Measurements from ENCODE around the gene RABL3.

RABL3 gene

GRCh38 chr3:120659834-120660233 lies 82.5 kb downstream of the RABL3 start:
- no peaks in the 10 kb centered on the region for H3K79me2 ChIP-seq (ENCODE audit: low read length)
- H3K36me3 ChIP-seq (replicated peaks; ENCODE audit: low read depth, low read length) = no peaks in the 10 kb centered on the region
- H3K4me1 ChIP-seq (ENCODE audit: low read length) = no peaks in the 10 kb centered on the region
- no peak overlapping the region for H2AFZ ChIP-seq (ENCODE audit: low read depth, low read length)
- no peak overlapping the region for H3K9ac ChIP-seq (ENCODE audit: low read length)
- H4K20me1 ChIP-seq (ENCODE audit: insufficient read depth, low read length) = no peaks in the 10 kb centered on the region
- no peak overlapping the region for H3K4me3 ChIP-seq (ENCODE audit: low read length)
- no peak for TF ChIP-seq CTCF (IDR thresholded peaks at IDR 0.05; ENCODE audit: low read depth, low read length)
- no peak for TF ChIP-seq EZH2phosphoT487 (IDR thresholded peaks at IDR 0.05; ENCODE audit: low read depth)
- H3K9me3 ChIP-seq (ENCODE audit: insufficient read depth, low read length) = no peaks in the 10 kb centered on the region
- H3K4me2 ChIP-seq (ENCODE audit: low read length) = no peak overlapping the region
- H3K27ac ChIP-seq (ENCODE audit: low read length) = no peak overlapping the region
- H3K27me3 ChIP-seq (ENCODE audit: low read depth, low read length) = no peaks in the 10 kb centered on the region

- TF ChIP-seq EZH2phosphoT487 (IDR thresholded peaks at IDR 0.05; ENCODE audit: low read depth) = no peak
- TF ChIP-seq CTCF (IDR thresholded peaks at IDR 0.05; ENCODE audit: low read depth, low read length) = no peak
- Histone ChIP-seq H2AFZ (ENCODE audit: low read depth, low read length) (no peak overlapping the region), H3K79me2 (ENCODE audit: low read length) (no peaks in the 10 kb centered on the region), H3K4me1 (ENCODE audit: low read length) (no peaks in the 10 kb centered on the region), H3K27ac (ENCODE audit: low read length) (no peak overlapping the region), H3K4me2 (ENCODE audit: low read length) (no peak overlapping the region), H3K4me3 (ENCODE audit: low read length) (no peak overlapping the region), H3K9ac (ENCODE audit: low read length) (no peak overlapping the region), H3K9me3 (ENCODE audit: insufficient read depth, low read length) (no peaks in the 10 kb centered on the region), H3K27me3 (ENCODE audit: low read depth, low read length) (no peaks in the 10 kb centered on the region), H3K36me3 (replicated peaks; ENCODE audit: low read depth, low read length) (no peaks in the 10 kb centered on the region), H4K20me1 (ENCODE audit: insufficient read depth, low read length) (no peaks in the 10 kb centered on the region)
These were observed 83.0 kb downstream of the RABL3 start for GRCh38 chr3:120659285-120659684.

- Histone ChIP-seq H3K9ac (ENCODE audit: low read length) (no peak overlapping the region), H3K9me3 (ENCODE audit: insufficient read depth, low read length) (no peaks in the 10 kb centered on the region), H3K27ac (ENCODE audit: low read length) (no peak overlapping the region), H2AFZ (ENCODE audit: low read depth, low read length) (no peak overlapping the region), H3K27me3 (ENCODE audit: low read depth, low read length) (no peaks in the 10 kb centered on the region), H3K4me1 (ENCODE audit: low read length) (no peaks in the 10 kb centered on the region), H3K79me2 (ENCODE audit: low read length) (no peaks in the 10 kb centered on the region), H3K4me2 (ENCODE audit: low read length) (no peak overlapping the region), H4K20me1 (ENCODE audit: insufficient read depth, low read length) (no peaks in the 10 kb centered on the region), H3K36me3 (replicated peaks; ENCODE audit: low read depth, low read length) (no peaks in the 10 kb centered on the region), H3K4me3 (ENCODE audit: low read length) (no peak overlapping the region)
- no peak for TF ChIP-seq EZH2phosphoT487 (IDR thresholded peaks at IDR 0.05; ENCODE audit: low read depth)
- no peak for TF ChIP-seq CTCF (IDR thresholded peaks at IDR 0.05; ENCODE audit: low read depth, low read length)
These were observed 89.3 kb downstream of the RABL3 start for GRCh38 chr3:120652896-120653545.

- H3K4me2 ChIP-seq (ENCODE audit: low read length) = no peak overlapping the region
- H3K27ac ChIP-seq (ENCODE audit: low read length) = no peak overlapping the region
- no peaks in the 10 kb centered on the region for H3K9me3 ChIP-seq (ENCODE audit: insufficient read depth, low read length)
- H3K27me3 ChIP-seq (ENCODE audit: low read depth, low read length) = no peaks in the 10 kb centered on the region
- H4K20me1 ChIP-seq (ENCODE audit: insufficient read depth, low read length) = no peaks in the 10 kb centered on the region
- H2AFZ ChIP-seq (ENCODE audit: low read depth, low read length) = no peak overlapping the region
- no peaks in the 10 kb centered on the region for H3K36me3 ChIP-seq (replicated peaks; ENCODE audit: low read depth, low read length)
- no peak overlapping the region for H3K4me3 ChIP-seq (ENCODE audit: low read length)
- no peak for TF ChIP-seq EZH2phosphoT487 (IDR thresholded peaks at IDR 0.05; ENCODE audit: low read depth)
- no peaks in the 10 kb centered on the region for H3K4me1 ChIP-seq (ENCODE audit: low read length)
- no peak overlapping the region for H3K9ac ChIP-seq (ENCODE audit: low read length)
- no peaks in the 10 kb centered on the region for H3K79me2 ChIP-seq (ENCODE audit: low read length)
These were observed 90.0 kb downstream of the RABL3 start for GRCh38 chr3:120652281-120652680.

All from OCI-LY3 (cell line).